HepG2 (cell line): Measurements from ENCODE around the gene USP25.

Source experiments
- ADNP ChIP-seq: sonication (generic); formaldehyde crosslinking; IDR thresholded peaks from 2 replicates; pipeline ENCODE4 v1.4.0; 2020; ENCODE audit warnings: missing genetic modification reagents
- CEBPB ChIP-seq: IDR thresholded peaks from 2 replicates; pipeline ENCODE4 v1.6.1; 2011; ENCODE audit warnings: low read depth, low read length, improper control_type of control experiment, borderline replicate concordance
- CREM ChIP-seq, 2 experiments: sonication (generic) in 1 of 2; formaldehyde crosslinking in 1 of 2; IDR thresholded peaks; 2 replicates each; pipeline versions ENCODE4 v1.4.0 to v1.6.1; 2016 to 2020; ENCODE audit warnings: antibody characterized with exemption in 1 of 2, mild to moderate bottlenecking in 1 of 2, missing genetic modification reagents in 1 of 2
- ELF1 ChIP-seq: sonication (generic); formaldehyde crosslinking; IDR thresholded peaks from 2 replicates; pipeline ENCODE4 v1.4.0; 2020; ENCODE audit warnings: missing genetic modification reagents
- EP300 ChIP-seq, 3 experiments: sonication (generic) in 1 of 3; formaldehyde crosslinking in 1 of 3; IDR thresholded peaks; 2 replicates each; pipeline versions ENCODE4 v1.5.1 to v1.6.1; 2011 to 2020; ENCODE audit warnings: low read depth in 2 of 3, low read length in 2 of 3, borderline replicate concordance in 1 of 3, improper control_type of control experiment in 1 of 3, mild to moderate bottlenecking in 1 of 3, missing genetic modification reagents in 1 of 3, moderate library complexity in 1 of 3
- GABPA ChIP-seq, 2 experiments: IDR thresholded peaks; 2 replicates each; pipeline ENCODE4 v1.6.1; 2011 to 2016; ENCODE audit warnings: low read depth in 2 of 2, low read length in 1 of 2, missing biosample characterization in 1 of 2, missing genetic modification characterization in 1 of 2
- MZF1 ChIP-seq: sonication (generic); formaldehyde crosslinking; IDR thresholded peaks from 2 replicates; pipeline ENCODE4 v1.8.1; 2023; ENCODE audit warnings: mild to moderate bottlenecking, missing genetic modification reagents, borderline replicate concordance
- SRSF9 ChIP-seq: fragments of 200-400 bp; formaldehyde crosslinking; IDR thresholded peaks from 2 replicates; pipeline ENCODE4 v1.6.1; 2018; ENCODE audit warnings: borderline replicate concordance, mild to moderate bottlenecking, low read depth, low read length; ENCODE audit not compliant: insufficient read depth, poor library complexity, severe bottlenecking
- YEATS2 ChIP-seq: sonication (generic); formaldehyde crosslinking; IDR thresholded peaks from 2 replicates; pipeline ENCODE4 v1.4.0; 2020; ENCODE audit warnings: missing genetic modification reagents, borderline replicate concordance
- ZNF12 ChIP-seq: sonication (generic); formaldehyde crosslinking; IDR thresholded peaks from 2 replicates; pipeline ENCODE4 v1.5.0; 2020; ENCODE audit warnings: missing genetic modification reagents
- ZNF24 ChIP-seq: fragments of 450-650 bp; IDR thresholded peaks from 2 replicates; pipeline ENCODE4 v1.6.1; 2017; ENCODE audit warnings: antibody characterized with exemption, mild to moderate bottlenecking
- TF ChIP-seq, protein P1 (sequence below): sonication (generic); formaldehyde crosslinking; IDR thresholded peaks from 2 replicates; pipeline ENCODE4 v1.4.0; 2020; ENCODE audit warnings: missing genetic modification reagents

- TF ChIP-seq, protein P1, sequence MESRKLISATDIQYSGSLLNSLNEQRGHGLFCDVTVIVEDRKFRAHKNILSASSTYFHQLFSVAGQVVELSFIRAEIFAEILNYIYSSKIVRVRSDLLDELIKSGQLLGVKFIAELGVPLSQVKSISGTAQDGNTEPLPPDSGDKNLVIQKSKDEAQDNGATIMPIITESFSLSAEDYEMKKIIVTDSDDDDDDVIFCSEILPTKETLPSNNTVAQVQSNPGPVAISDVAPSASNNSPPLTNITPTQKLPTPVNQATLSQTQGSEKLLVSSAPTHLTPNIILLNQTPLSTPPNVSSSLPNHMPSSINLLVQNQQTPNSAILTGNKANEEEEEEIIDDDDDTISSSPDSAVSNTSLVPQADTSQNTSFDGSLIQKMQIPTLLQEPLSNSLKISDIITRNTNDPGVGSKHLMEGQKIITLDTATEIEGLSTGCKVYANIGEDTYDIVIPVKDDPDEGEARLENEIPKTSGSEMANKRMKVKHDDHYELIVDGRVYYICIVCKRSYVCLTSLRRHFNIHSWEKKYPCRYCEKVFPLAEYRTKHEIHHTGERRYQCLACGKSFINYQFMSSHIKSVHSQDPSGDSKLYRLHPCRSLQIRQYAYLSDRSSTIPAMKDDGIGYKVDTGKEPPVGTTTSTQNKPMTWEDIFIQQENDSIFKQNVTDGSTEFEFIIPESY (CRISPR knock-in tag): no peak
- TF ChIP-seq CREM (IDR thresholded peaks at IDR 0.05): no peak
- no peak for TF ChIP-seq CREM (CRISPR knock-in tag; IDR thresholded peaks at IDR 0.05)
- TF ChIP-seq SRSF9: no peak
- TF ChIP-seq ADNP (CRISPR knock-in tag): no peak
- no peak for TF ChIP-seq ZNF12 (CRISPR knock-in tag)
- TF ChIP-seq CEBPB: no peak
- TF ChIP-seq ZNF24: no peak
- TF ChIP-seq EP300 (IDR thresholded peaks at IDR 0.05; ENCODE audit: low read depth in 2 of 2, low read length in 2 of 2): peak in 1 of 2 experiments; percentile 68; a peak in 1 of 4 replicates
- no peak for TF ChIP-seq EP300 (CRISPR knock-in tag; IDR thresholded peaks at IDR 0.05; ENCODE audit: borderline replicate concordance)
- TF ChIP-seq ELF1 (CRISPR knock-in tag): peak; percentile 56; the same call in 1 of the 2 replicates
- TF ChIP-seq YEATS2 (CRISPR knock-in tag): no peak
- TF ChIP-seq GABPA (IDR thresholded peaks at IDR 0.05; ENCODE audit: low read depth, low read length): no peak
- TF ChIP-seq GABPA (CRISPR knock-in tag; IDR thresholded peaks at IDR 0.05; ENCODE audit: low read depth): peak; percentile 50
- TF ChIP-seq MZF1 (CRISPR knock-in tag): no peak
Observed at GRCh38 chr21:15742052-15742670, 12.4 kb downstream of the USP25 start.
